IMR-90 (cell line): ENCODE data around the gene GBA2. TPM values are rescaled to one million over a fixed set of nuclear protein-coding genes. Genes with fewer than 3 reads are reported as not detected.

ENCODE experiments used
- ATAC-seq: fragments of 200-7000 bp; cut with Tn5 transposase; 2 replicates; pipeline ENCODE4 v1.9.1; 2020; ENCODE audit warnings: low read depth, mild to moderate bottlenecking, moderate library complexity
- BruUV-seq: library from RNA; stranded (reverse); fragments of 400-500 nt; replicated peaks from 2 replicates; lab custom pipeline; 2021; lab: Mats Ljungman, UMichigan
- CTCF ChIA-PET: fragments of 300-600 bp; formaldehyde crosslinking; extraction: SDS; loops from one replicate; lab custom pipeline; 2021; ENCODE audit warnings: antibody characterized with exemption; lab: Yijun Ruan, JAX
- POLR2A ChIA-PET: fragments of 300-600 bp; sonication (Branson Sonifier 250); formaldehyde crosslinking; loops from one replicate; lab custom pipeline; 2022; ENCODE audit warnings: antibody characterized with exemption; ENCODE audit not compliant: unreplicated experiment; lab: Charles Lee
- DNase-seq: peaks from one replicate; pipeline ENCODE4 v3.0.0; 2013
- H2AFZ ChIP-seq: replicated peaks from 2 replicates; pipeline ENCODE3; 2013; ENCODE audit warnings: low read length, mild to moderate bottlenecking; ENCODE audit not compliant: poor library complexity
- H2AK5ac ChIP-seq: 2 replicates; pipeline ENCODE4 v1.6.1; 2013; ENCODE audit warnings: low read depth, low read length, inconsistent platforms
- H2AK9ac ChIP-seq: replicated peaks from 2 replicates; pipeline ENCODE3; 2013; ENCODE audit warnings: mild to moderate bottlenecking, low read depth, low read length, moderate library complexity; ENCODE audit not compliant: poor library complexity
- H2BK120ac ChIP-seq: 2 replicates; pipeline ENCODE4 v1.6.1; 2013; ENCODE audit warnings: low read depth, low read length, inconsistent platforms
- H2BK15ac ChIP-seq: 3 replicates; pipeline ENCODE4 v1.6.1; 2013; ENCODE audit warnings: low read depth, low read length, inconsistent platforms
- H2BK20ac ChIP-seq: 2 replicates; pipeline ENCODE4 v1.6.1; 2013; ENCODE audit warnings: low read depth, mild to moderate bottlenecking, inconsistent platforms, low read length, moderate library complexity
- H2BK5ac ChIP-seq: 2 replicates; pipeline ENCODE4 v1.6.1; 2013; ENCODE audit warnings: mild to moderate bottlenecking, low read depth, low read length, inconsistent platforms; ENCODE audit not compliant: poor library complexity, severe bottlenecking
- H3K14ac ChIP-seq: replicated peaks from 2 replicates; pipeline ENCODE4 v1.6.1; 2013; ENCODE audit warnings: low read depth, low read length, inconsistent platforms
- H3K18ac ChIP-seq: 2 replicates; pipeline ENCODE4 v1.6.1; 2013; ENCODE audit warnings: low read depth, low read length, control low read depth
- H3K23ac ChIP-seq: 2 replicates; pipeline ENCODE4 v1.6.1; 2013; ENCODE audit warnings: low read depth, low read length, inconsistent platforms
- H3K27ac ChIP-seq: 2 replicates; pipeline ENCODE4 v1.5.1; 2013; ENCODE audit warnings: mild to moderate bottlenecking, control low read depth, low read length; ENCODE audit not compliant: insufficient read depth
- H3K27me3 ChIP-seq: 2 replicates; pipeline ENCODE4 v1.6.1; 2013; ENCODE audit warnings: low read length; ENCODE audit not compliant: control insufficient read depth, insufficient read depth
- H3K36me3 ChIP-seq: 2 replicates; pipeline ENCODE4 v1.6.1; 2013; ENCODE audit warnings: low read length, mixed read lengths; ENCODE audit not compliant: control insufficient read depth, insufficient read depth
- H3K4ac ChIP-seq: 2 replicates; pipeline ENCODE4 v1.6.1; 2013; ENCODE audit warnings: low read depth, low read length, inconsistent platforms
- H3K4me1 ChIP-seq: 2 replicates; pipeline ENCODE4 v1.6.1; 2013; ENCODE audit warnings: low read length, mixed read lengths; ENCODE audit not compliant: control insufficient read depth, insufficient read depth
- H3K4me2 ChIP-seq: 2 replicates; pipeline ENCODE4 v1.6.1; 2013; ENCODE audit warnings: low read depth, mild to moderate bottlenecking, control low read depth, low read length, moderate library complexity
- H3K4me3 ChIP-seq: 2 replicates; pipeline ENCODE4 v1.5.1; 2013; ENCODE audit warnings: low read depth, mild to moderate bottlenecking, control low read depth, low read length, moderate library complexity; ENCODE audit not compliant: insufficient read depth
- H3K56ac ChIP-seq: 2 replicates; pipeline ENCODE4 v1.6.1; 2013; ENCODE audit warnings: low read length, inconsistent platforms; ENCODE audit not compliant: insufficient read depth; ENCODE audit errors: extremely low read depth
- H3K79me1 ChIP-seq, 2 experiments: 2 replicates each; pipeline ENCODE4 v1.6.1; 2013; ENCODE audit warnings: low read length in 2 of 2, inconsistent platforms in 1 of 2, low read depth in 1 of 2
- H3K9ac ChIP-seq: 2 replicates; pipeline ENCODE4 v1.6.1; 2013; ENCODE audit warnings: low read depth, low read length, control low read depth
- H3K9me1 ChIP-seq: 2 replicates; pipeline ENCODE4 v1.6.1; 2013; ENCODE audit warnings: low read length, inconsistent platforms; ENCODE audit not compliant: insufficient read depth
- H3K9me3 ChIP-seq: 2 replicates; pipeline ENCODE4 v1.6.1; 2013; ENCODE audit warnings: low read length; ENCODE audit not compliant: control insufficient read depth, insufficient read depth
- H4K20me1 ChIP-seq: 2 replicates; pipeline ENCODE4 v1.6.1; 2013; ENCODE audit warnings: low read length, inconsistent platforms; ENCODE audit not compliant: insufficient read depth
- H4K5ac ChIP-seq: 2 replicates; pipeline ENCODE4 v1.6.1; 2013; ENCODE audit warnings: mild to moderate bottlenecking, low read depth, low read length, control low read depth
- H4K8ac ChIP-seq, 2 experiments: 2 replicates each; pipeline ENCODE4 v1.6.1; 2013; ENCODE audit warnings: low read depth in 2 of 2, low read length in 2 of 2, control low read depth in 1 of 2, inconsistent platforms in 1 of 2
- H4K91ac ChIP-seq: 2 replicates; pipeline ENCODE4 v1.6.1; 2013; ENCODE audit warnings: low read depth, low read length, inconsistent platforms; ENCODE audit not compliant: insufficient read depth
- CTCF ChIP-seq: conservative IDR thresholded peaks from 2 replicates; pipeline ENCODE4 v1.5.1; 2012; ENCODE audit warnings: mild to moderate bottlenecking, low read depth, low read length, improper control_type of control experiment
- RCOR1 ChIP-seq: IDR thresholded peaks from 2 replicates; pipeline ENCODE4 v1.6.1; 2012; ENCODE audit warnings: mild to moderate bottlenecking, low read length, improper control_type of control experiment; ENCODE audit not compliant: insufficient replicate concordance
- WGBS, 2 experiments: methylation state at CpG; one replicate each; pipeline versions ENCODE4 v1.1.5 to v1.1.7; 2013; ENCODE audit warnings: missing lambda C conversion rate in 2 of 2; ENCODE audit not compliant: insufficient read length in 1 of 2; ENCODE audit errors: extremely low coverage in 2 of 2; 5-methylcytosine and 5-hydroxymethylcytosine counted together
- dilution Hi-C: fragments of 300-500 bp; cut with HindIII; formaldehyde crosslinking; loops from one replicate; pipeline ENCODE4 v1.14.3; 2018; ENCODE audit warnings: low sequenced_read_pairs; ENCODE audit not compliant: unreplicated experiment
- in situ Hi-C: fragments of 300-500 bp; cut with MboI; formaldehyde crosslinking; loops from 3 replicates; pipeline ENCODE4 v1.14.3; 2019; ENCODE audit warnings: low sequenced_read_pairs, inconsistent platforms, mixed read lengths
- intact Hi-C: fragments of 100-400 bp; cut with micrococcal nuclease; formaldehyde crosslinking; loops from 2 replicates; pipeline ENCODE4 v1.10.0; 2022
- polyA plus RNA-seq, 3 experiments: library from polyadenylated mRNA; depleted of rRNA; stranded (reverse); fragments of >200 nt; gene quantifications; 2 replicates each; pipeline ENCODE4 v1.2.3, GENCODE V29; 2012; ENCODE audit warnings: low replicate concordance in 1 of 3
- total RNA-seq: library from RNA; depleted of rRNA; stranded (reverse); fragments of >200 nt; gene quantifications from 2 replicates; pipeline ENCODE4 v1.2.3, GENCODE V29; 2012

Gene GBA2
- total and polyA plus RNA-seq, 2 of the 4 experiments (the other 2 are of a cell fraction), result 18.1 to 38.2 TPM

- Histone ChIP-seq H3K79me1 (peaks cover 54 to 84% of the 10 kb centered on the region in 2 experiments), H2BK120ac (no peak overlapping the region), H3K36me3 (peaks cover 87% of the 10 kb centered on the region), H2BK15ac (no peak overlapping the region), H3K14ac (no peak overlapping the region), H3K56ac (no peak overlapping the region), H3K23ac (no peak overlapping the region), H2AK9ac (no peak overlapping the region), H3K9ac (no peak overlapping the region), H3K4me3 (no peak overlapping the region), H4K91ac (no peak overlapping the region), H3K4ac (no peak overlapping the region), H2AFZ (no peak overlapping the region), H3K9me1 (0 out of 2 replicates have a peak, but pooled peaks cover 2% of the 10 kb centered on the region), H3K18ac (no peak overlapping the region), H4K5ac (no peak overlapping the region), H2BK20ac (no peak overlapping the region), H3K4me2 (no peak overlapping the region), H2AK5ac (no peak overlapping the region), H3K4me1 (no peaks in the 10 kb centered on the region), H4K8ac (0 out of 4 replicates have a peak overlapping the region, but pooled peaks of 1 of the 2 experiments have one; percentile 12), H2BK5ac (no peak overlapping the region), H3K9me3 (no peaks in the 10 kb centered on the region), H3K27ac (no peak overlapping the region), H4K20me1 (peaks cover 36% of the 10 kb centered on the region), H3K27me3 (no peaks in the 10 kb centered on the region)
- ATAC-seq (no peak), DNase-seq (no peak)
- dilution Hi-C loops, result no loop called here
- BruUV-seq, result TSS peak; percentile 84
- in situ Hi-C loops, result no loop called here
- WGBS, 2 experiments, result no CpG with 5 or more reads among the region's 4 CpGs
- POLR2A ChIA-PET, result no interaction called here
- intact Hi-C loops, result no loop called here
- CTCF ChIA-PET, result no interaction called here
- no peak for TF ChIP-seq CTCF
- TF ChIP-seq RCOR1, result no peak
Observed at GRCh38 chr9:35719546-35719945, 29.5 kb downstream of the GBA2 start.
